ENCODE results near the gene SLC8A3. TPM values are rescaled to one million over a fixed set of nuclear protein-coding genes. Genes with fewer than 3 reads are reported as not detected.
A peak's percentile ranks its signal among the peaks of the same experiment; 100 is the strongest.

Gene SLC8A3
- total RNA-seq, 1 experiment from 2014 or later = 12.8 TPM

DNA sequence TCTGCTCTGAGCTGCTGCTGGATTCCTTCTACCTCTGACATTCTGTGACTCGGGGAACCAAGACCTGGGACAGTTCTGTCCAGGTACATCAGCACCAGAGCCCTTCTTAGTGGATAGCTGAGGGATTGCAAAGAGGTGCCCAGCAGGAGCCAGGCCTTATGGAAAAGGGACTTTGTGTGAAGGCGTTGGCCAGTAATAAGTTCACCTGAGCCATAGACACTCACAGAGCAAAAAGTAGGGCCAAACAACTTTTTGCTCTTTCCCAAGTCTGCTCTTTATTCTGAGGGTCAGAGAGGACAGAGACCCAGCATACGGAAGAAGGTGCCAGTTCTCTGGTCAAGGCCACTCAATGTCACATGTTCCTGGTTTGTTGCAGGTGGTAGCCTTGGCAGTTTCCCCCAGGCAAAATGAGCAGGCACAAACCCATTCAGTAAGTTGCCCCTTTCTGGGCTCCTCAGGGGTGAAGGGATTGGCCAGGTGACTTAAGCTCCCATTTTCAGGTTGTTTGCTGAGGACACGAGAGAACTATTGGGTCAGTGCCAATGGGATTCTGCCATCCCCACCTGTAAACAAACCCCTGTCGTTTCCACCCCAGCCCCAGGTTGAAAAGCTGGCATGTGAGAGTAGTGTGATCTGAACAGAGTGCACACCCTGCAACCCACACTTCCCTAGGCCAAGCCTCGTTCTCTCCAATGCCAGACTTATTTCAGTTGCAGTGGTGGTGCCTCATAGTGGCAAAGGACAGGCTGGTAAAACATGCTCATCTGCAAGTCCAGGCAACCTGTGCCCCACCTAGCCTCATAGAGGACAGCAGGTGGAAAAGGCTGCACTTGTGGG lies 159.2 kb downstream of the SLC8A3 start:
- DNase-seq (ENCODE audit: low read depth) = no peak

DNA sequence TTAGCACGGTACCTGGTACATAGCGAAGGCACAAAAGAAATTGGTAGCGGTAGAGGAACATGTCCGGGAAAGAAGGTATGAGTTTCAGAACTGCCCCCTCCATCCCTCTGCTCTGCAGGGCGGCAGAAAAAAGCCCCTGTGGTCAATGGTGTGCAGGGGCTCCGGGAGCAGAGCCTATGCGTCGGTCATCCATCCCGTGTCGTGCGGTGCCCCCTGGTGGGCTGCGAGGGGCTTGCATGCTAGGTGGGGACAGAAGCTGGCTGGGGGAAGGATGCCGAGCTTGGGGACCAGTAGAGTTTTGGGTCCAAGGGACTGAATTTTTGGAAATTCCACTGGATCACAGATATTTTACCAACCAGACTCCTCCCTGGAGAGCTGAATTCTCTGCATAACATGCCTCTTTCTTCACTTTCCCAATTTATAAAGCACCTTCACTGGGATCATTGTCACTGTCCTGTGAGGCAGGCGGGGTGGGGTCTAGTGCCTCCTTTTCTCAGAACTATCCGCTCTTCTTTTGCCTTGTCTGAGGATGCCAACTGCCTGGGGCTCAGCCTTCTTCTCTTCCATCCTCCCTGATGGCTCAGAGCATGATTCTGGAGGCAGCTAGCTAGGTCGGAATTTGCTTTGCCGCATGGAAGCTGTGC lies 160.8 kb downstream of the SLC8A3 start:
- peak; percentile 33 for DNase-seq (ENCODE audit: low read depth)

DNA sequence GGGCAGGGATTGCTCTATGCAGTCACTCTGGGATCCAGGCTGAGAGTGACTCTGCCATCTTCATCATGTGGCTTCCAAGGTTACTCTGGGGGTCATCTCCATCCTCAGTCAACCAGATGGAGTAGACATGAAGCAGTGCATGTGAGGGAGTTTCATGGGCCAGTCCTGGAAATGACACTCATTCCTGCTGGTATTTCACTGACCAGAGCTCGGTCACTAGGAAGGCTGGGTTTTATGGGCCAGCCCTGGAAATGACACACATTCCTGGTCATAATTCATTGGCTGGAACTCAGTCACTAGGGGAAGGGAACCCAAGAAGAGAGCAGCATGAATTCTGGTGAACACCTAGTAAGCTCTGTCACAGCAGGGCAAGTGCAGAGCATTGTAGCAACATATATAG lies 164.9 kb downstream of the SLC8A3 start:
- no peak for DNase-seq (ENCODE audit: low read depth)

DNA sequence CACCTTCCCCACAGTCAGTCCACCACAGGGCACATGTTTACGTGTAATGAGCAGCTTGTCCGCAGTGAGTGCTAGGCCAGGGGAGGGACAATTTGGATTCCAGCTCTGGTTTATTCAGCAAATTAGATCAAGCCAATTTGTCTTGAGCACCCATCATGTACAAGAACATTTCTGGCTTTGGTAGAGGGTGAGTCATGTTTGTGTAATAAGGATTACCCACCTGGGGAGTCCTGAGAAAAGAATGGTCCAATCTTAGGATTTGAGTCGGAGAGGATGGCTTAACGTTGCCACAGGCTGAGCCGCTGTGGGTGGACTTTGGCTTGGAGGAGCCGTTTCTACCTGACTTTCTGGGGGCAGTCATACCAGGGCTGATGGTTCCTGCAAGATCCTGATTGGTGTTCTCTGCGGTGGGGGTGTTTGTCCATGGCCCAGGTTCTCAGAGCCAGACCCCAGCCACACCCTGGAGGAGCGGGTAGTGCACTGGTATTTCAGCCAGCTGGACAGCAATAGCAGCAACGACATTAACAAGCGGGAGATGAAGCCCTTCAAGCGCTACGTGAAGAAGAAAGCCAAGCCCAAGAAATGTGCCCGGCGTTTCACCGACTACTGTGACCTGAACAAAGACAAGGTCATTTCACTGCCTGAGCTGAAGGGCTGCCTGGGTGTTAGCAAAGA lies 165.8 kb downstream of the SLC8A3 start:
- no peak for DNase-seq (ENCODE audit: low read depth)

DNA sequence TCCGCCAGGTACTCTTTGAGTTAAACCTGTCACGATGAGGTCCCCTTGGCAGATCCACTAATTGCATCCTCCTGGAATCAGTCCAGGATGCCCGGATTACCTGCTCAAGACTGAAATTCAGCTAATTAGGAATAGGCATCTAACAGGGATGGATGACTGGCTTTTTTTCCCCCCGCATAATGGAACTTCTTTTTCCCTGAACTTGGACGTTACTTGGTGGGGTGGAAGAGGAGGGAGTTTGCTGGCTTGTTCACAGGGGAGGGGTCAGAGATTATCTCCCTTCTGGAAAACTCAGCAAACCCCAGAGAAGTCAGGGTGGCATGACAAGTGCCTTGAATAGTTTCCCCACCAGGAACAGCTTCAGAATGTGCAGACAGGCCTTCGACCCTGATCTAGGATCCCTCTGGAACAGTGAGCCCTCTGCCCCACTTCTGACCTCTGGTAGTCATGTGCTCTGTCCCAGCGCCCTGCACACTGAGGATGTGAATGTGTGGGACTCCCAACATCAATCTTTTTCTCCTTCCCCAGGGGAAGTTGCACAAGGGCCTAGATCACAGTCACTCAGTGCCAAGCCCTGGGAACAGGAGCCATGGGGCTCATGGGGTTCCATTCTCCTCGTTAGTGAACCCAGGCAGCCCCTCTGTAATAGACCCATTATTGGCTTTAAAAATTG lies 167.1 kb downstream of the SLC8A3 start:
- DNase-seq (ENCODE audit: low read depth) = no peak

DNA sequence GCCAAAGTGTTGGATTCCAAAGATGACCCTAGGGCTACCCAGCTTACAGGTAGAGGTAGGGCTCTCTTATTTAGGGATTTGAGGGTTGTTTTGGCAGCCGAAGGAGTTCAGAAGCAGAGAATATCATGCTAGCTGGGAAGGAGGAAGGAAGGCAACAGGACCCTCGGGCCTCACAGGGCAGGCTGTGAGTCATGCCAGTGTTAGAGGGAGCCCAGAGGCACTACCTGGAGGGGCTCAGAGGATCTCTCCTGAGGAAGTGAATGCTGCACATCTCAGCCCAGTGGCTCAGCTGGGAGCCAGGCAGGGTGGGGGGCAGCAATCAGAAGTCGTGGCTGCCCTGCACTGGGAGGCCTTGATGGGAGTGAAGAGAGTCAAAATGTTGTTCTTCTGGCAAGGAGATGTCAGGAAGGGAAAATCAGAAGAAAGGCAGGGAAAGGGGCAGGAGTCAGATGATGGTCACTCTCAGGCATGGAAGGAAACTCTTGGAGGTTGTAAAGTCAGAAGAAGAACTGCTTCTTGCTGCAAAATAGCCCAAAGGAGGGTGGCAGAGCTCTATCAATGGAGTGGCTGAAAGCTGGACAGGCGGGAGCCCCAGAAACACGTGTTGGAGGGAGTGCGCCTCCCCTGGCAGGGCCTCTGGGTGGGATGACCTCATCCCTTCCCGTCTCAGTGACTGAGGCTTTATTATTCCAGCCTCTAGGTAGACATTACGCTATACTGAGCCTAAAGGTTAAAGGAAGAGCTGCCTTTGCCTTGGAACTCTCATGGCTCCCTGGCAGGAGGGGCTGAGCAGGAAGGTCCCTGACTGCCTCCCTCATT lies 168.2 kb downstream of the SLC8A3 start:
- DNase-seq (ENCODE audit: low read depth) = no peak

DNA sequence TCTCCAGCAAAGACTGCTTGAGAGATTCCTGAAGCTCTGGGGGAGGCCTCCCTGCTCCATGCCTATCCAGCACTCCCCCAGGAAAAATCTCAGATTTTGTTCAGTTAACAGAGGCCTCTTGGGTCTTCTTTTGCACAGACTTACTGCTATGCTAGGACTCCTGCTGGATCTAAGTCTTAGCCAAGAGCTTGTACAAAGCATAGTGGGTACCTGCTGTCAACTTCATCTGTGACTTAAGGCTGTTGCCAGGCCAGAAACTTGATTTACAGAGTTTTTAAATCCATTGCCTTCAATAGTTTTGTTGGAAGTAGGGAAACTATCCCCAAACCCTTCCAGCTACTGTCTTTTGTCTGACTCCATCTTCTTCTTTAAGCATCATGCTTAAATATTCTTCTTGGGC lies 169.1 kb downstream of the SLC8A3 start:
- DNase-seq (ENCODE audit: low read depth) = no peak

DNA sequence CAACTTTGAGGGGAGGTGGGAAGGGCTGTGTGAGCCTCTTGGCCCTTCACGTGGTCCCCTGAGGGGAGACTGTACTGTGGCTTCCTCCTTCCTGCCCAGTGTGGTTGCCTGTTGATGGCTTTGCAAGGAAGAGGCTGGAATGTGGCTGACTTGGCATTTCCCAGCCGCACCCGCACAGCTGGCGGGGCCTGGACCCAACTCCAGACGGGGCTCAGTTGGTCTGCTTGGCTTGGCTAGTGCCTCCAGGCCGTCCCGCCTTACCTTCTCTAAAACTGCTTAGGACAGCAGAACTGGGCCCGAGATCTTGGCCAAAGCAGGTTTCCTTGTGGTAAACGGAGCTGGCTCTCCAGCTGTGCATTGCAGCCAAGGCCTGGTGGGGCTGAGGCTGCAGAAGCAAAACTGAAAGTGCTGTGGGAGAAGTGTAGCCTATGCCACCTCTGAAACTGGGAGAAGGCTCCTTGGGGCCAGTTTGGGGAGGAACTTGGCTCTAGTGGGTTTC lies 170.0 kb downstream of the SLC8A3 start:
- DNase-seq (ENCODE audit: low read depth) = no peak

DNA sequence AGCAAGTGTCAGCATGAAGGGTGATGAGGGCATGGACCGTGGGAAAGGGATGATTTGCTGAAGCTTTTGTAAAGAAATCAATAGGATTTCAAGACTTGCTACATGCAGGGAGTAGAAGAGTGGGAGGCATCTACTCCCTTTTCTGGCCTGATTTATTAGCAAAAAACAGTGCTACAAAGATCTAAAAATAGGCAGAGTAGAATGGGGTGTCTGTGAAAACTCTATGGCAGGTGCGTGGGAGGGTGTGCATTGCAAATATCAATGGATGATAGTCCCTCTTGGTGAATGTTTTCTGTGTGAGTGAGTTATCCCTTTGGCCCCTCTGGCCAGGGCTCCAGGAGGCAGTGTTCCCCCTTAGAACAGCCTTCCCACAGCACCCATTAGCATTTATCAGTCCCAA lies 170.5 kb downstream of the SLC8A3 start:
- DNase-seq (ENCODE audit: low read depth) = no peak

DNA sequence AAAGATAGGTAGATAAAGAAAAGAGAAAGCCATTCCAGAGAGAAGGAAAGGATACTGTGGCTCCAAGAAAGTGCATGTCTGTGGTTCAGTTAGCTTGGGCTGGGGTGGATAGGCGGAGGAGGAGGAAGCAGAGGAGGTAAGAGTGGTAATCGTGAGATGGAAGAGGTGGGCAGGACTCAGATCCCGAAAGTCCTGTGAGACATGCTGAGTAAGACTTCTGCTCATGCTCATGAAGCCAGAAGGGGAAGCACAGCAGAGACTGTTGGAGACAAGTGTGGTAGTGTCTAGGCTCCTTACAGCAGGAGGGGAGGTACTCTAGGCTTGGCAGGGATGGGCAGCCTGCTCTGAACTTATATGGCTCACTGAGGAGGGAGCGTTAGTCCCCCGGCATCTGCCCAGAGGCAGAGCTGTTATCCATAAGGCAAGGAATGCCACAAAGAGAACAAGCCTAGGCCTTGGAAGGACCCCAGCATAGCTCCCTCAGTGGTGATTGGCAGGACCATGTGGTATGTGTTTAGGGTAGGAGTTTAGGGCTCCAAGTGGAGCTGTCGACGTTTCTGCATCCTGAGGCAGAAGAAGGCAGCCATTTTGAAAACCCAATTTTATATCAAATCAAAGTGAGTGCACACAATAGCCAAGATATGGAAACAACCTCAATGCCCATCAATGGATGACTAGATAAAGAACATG lies 174.2 kb downstream of the SLC8A3 start:
- DNase-seq (ENCODE audit: low read depth) = peak; percentile 27

DNA sequence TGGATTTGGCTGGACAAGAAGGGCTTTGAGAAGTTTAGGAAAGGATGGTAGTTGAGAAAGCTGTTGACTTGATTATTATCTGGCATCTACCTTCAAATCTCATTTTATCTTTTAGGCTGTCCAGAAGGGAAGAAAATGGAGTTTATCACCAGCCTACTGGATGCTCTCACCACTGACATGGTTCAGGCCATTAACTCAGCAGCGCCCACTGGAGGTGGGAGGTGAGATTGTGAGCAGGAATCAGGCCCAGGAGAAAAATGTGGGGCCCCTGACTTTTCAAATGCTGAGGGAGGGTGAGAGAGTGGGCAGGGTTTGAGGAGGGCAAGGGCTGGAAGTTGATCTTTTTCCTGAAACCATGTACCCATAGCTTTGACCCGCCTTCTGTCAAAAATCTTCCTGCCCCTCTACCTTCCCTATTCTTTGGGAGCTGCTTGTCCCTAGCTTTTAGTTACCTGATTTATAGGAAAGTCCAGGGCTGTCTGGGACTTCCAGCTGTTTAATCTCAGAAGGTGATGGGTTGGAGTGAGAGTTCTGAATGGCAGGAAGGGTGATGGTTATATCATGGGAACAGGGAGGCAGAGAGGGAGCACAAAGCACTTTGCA lies 175.4 kb downstream of the SLC8A3 start:
- peak; percentile 21 for DNase-seq (ENCODE audit: low read depth)

DNA sequence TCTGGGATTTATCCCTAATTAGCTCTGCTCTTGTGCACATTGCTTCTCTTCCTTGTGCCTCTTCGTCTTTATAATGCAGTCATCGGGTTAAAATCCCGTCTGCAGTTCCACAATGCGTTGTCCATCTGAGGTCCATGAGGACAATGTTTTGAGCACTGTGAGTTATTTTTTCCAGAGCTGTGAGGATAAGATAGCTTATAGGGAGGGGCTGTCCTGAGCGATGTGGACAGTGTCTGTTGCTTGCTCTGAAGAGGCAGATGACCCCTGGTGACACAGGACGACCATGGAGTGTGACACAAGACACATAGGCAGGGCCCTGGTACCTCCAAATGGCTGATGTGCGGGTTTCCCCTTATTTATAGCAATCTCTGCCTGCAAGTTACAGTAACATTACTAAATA lies 177.0 kb downstream of the SLC8A3 start:
- DNase-seq (ENCODE audit: low read depth) = no peak

DNA sequence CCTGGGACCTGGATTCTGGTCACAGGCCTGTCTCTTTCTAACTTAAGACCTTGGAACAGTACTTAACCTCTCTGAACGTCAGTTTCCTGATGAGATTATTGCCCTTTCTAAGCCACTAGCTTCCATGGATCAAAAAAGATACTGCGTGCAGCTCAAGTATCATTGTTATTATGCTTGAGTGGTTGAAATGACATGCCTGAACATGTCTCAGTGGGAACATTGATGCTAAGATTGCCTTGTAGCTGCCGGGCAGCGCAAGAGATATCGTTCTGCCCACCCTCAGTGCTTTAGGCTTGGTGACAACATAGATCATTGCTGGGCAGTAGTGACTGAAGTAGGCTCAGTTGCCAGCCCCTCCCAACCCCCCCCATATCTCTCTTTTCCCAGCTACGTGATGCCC lies 177.7 kb downstream of the SLC8A3 start:
- no peak for DNase-seq (ENCODE audit: low read depth)

DNA sequence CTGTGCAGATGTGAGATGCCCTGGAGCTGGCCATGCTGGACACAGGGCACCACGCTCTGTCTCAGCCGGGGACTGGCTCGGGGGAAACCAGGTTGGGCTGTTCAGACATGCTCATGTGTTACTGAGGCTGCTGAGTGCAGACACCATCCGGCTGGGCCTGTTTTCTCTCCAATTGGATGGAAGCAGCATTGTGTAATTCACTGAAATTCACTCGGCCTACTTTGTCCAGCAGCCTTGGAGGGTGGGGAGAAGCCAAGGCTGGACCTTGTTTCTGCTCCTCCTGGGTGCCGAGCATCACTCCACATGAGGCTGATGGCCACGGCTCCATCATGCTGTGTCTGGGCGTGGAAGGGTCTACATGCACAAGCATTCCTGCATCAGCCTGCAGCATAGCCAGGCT lies 178.8 kb downstream of the SLC8A3 start:
- DNase-seq (ENCODE audit: low read depth) = no peak

DNA sequence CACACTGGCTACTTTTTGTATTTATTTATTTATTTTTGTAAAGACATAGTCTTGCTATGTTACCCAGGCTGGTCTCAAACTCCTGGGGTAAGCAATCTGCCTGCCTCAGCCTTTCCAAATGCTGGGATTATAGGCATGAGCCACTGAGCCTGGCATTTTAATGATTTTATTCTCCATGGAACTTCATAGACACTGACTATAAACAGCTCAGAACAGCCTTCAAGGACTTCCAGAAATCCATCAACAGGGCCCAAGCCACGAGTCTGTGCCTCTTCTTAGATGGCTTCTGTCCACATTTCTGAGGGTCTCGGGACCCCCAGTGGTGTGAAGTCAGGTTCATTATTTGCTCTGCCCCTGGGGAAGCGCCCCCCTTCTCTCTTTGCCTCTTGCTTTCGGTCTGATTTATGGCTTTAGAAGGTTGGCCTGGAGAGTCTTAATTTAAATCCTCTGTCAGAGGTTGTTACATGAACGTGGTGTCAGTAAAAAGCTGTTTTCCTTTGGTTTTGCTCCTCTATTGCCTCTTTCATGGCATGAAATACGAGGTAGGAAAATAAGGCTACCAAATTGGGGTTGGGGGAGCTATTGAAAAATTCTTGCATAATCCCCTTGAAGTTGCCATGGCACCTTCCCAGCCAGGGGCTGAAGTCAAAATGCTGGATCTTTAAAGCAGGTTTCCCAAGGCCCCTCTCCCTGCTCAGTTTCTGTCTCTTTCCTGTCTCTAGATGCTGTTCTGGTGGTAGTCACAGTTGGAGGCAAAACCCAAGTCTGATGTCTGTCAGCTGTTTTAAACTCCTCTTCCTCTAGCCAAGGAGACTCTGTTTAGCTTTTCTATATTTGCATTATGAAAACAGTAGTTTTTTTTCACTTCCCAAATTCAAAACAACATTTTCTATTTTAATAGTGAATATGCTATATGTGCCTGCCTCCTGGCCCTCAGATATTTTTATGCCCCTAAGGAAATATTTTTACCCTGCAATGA lies 180.2 kb downstream of the SLC8A3 start:
- no peak for DNase-seq (ENCODE audit: low read depth)

DNA sequence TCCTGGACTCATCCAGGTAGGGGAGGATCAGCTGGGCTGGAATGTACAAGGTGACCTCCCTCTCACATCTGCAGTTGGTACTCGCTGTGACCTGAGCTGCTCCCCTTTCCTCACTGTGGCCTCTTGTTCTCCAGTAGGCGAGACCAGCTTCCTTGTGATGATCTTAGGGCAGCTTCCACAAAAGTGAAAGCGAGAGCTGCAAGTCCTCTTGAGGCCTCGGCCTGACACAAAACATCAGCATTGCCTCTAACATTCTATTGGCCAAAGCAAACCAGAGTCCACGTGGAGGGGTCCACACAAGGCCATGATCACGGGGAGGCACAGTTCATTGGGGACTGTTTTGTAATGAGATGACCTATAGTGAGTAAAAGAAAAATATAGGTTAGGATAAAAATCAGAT lies 182.1 kb downstream of the SLC8A3 start:
- DNase-seq (ENCODE audit: low read depth) = no peak

DNA sequence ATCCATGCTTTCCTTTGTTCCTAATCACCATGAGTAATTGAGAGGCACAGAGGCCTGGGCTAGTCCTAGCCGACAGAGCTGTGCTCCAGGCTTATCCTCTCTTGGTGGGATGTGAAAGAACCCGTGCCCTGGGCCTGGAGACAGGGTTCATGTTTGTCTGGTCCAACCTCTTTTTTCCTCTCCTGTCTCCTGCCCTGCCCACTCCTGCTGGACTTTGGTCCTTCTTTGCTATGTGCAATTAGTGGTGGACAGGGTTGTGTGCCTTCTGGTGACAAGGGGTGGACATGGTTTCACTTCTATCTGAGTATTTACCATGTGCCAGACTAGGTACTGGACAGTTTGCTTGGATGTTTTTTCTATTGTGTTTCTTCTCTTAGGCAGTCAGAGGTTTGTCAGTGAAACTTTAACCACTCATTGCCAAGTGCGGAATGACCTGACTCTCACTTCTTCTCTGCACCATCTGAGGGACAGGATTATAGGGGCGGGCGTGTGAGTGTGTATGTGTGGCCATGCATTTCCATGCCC lies 183.4 kb downstream of the SLC8A3 start:
- DNase-seq (ENCODE audit: low read depth) = no peak

DNA sequence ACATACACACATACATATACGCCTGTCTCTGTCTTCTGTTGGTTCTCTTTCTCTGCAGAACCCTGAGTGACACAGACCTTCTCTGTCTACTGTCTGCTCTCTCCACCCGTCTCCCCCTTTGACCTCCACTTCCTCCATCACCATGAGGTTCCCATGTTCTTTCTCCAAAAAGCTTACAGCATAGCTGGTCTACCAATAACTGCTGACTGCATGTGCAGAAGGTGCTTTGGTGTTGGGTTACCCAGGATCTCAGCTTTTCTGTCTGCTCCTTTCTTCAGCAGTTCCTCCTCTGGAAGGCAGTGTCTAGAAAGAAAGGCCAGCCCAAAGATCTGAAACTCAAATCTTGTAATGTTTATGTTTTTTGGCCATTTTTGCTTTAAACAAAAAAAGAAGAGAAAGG lies 184.0 kb downstream of the SLC8A3 start:
- no peak for DNase-seq (ENCODE audit: low read depth)
